Stimulated activated naive CD4-positive, alpha-beta T cell treated with Interleukin-2 at 50 U/mL for 16 hours (primary cell): ENCODE measurements around the gene TTC21A.

Experiments
- DNase-seq: peaks from one replicate; lab custom pipeline; 2025; lab: John Stamatoyannopoulos, UW

TTC21A gene

DNA sequence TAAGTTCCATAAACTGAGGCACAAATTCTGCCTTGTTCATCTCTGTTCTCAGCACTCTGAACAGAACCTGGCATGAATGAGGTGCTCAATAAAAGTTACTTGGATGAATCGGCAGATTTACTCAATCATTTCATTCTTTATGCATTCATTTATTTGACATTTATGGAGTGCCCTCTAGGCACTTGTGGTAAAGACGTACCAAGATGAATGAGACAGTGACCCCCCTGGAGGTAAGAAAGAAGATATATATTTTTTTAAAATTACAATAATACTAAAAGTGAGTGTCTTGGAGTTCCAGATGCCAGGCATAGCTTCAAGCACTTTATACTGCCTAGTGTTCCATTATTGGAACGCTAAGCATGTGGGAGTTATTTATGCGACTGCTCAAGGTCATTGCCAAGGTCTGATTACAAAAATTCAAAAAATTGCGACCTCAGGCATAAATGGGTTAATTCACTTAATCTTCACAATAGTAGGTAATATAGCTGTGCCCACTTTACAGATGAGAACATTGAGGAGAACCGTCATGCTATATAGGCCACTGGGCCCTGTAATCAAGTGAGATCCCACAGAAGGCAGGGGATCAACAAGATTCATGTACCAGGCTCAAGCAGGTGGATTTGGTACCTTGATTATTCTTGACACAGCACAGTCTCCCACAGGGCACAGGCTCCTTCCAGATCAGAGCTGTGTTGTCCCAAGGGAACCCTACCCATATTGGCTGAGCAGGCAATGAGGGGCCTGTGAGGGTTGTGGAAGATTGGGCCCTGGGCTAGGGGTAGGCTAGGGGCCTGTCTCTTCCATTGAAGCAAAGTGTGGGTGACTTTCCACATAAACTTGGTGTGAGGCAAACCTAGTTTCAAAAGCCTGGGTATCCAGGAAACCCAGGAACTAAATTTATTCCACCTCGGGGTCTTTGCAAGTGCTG, 74.2 kb downstream of the TTC21A start:
- DNase-seq, result no peak

DNA sequence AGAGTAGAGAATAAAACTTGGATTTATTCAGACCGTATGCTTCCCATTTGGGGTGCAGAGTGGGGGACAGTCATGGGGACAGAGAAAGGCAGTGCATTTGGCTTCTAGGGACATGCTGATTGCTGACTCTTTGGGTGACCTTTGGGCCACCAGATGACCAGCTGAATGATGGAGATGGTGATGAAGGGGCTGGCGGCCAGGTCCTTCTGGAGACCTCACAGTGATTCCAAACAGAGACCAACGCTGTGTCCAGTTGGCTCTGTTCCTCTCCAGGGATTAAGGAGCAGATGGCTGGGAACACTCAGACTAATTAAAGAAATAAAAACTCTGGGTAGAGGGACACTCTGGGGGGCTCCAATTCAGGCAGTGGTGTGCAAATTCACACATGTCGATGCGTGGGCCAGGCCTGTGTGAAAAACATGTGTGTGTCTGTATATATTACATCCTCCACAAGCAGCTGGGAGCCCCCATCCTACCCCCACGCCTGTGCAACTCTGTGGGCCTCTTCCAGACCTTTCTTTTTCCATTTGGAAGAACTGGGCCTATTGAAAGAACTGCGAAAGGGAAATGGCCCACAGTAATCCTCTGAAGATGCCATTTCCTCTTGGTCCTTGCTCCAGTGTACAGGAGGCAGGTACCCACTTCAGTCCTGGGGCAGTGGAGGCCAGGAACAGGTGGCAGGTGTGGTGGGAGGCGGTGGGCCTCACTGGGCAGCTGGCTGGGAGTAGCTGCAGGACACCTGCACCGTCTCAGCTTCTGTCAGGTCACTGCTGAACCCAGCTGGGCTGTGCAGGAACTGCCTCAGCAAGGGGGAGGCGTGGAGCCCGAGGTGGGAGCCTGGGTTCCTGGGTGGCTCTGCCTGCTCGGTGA, 76.0 kb downstream of the TTC21A start:
- DNase-seq, result no peak

DNA sequence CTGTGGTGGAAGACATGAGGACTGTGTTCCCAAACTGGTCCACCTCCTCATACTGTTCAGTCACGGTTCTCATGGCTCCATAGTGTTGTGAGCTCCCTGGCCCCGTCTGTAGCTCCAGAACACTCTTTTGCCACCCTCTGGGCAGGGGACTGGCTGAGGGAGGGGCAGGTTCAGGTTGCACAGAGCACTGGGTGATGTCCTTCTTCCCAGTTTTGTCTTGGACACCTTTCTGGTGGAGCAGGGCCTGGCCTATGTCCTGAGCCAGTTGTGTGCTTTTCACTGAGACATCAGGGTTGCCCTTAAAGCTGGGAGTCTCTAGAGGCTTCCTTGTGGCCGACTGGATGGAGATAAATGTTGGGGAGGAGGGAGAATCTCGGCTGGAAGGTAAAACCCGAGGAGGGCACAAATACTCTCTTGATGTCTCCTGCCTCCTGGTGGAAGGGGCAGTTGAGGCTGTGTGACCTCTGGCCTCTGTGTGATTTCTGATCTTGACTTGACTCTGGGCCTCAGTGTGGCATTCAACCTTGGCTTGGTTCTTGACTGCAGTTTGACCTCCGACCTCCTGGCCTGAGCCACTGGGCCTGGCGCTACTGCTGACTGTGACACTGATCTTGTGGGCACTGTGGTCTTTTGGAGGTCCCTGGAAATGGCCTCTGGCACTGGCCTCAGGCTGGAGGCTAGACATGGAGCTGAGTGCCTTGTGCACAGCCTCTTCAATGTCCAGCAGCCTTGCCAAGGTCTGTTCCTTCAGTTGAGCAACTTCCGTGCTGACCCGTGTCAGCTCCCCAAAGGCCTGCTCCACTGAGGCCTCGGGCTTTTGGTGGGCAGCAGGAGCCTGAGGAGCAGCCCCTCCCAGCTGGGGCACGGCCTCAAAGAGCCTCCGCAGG, 76.8 kb downstream of the TTC21A start:
- no peak for DNase-seq

DNA sequence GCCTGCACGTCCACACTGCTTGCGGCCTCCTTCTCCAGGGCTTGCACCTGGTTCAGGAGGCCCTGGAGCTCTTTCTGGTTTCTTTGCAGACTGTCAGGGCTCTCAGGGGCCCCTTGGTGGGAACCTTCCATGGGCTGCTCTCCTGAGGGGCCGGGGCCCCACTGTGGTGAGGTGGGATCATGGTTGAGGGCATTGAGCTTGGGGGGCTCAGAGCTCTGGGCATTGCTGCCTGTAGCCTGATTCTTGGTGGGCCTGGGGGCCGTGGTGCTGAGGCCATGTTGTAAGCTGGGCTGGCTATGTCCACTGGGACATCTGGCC, 77.4 kb downstream of the TTC21A start:
- DNase-seq, result no peak

DNA sequence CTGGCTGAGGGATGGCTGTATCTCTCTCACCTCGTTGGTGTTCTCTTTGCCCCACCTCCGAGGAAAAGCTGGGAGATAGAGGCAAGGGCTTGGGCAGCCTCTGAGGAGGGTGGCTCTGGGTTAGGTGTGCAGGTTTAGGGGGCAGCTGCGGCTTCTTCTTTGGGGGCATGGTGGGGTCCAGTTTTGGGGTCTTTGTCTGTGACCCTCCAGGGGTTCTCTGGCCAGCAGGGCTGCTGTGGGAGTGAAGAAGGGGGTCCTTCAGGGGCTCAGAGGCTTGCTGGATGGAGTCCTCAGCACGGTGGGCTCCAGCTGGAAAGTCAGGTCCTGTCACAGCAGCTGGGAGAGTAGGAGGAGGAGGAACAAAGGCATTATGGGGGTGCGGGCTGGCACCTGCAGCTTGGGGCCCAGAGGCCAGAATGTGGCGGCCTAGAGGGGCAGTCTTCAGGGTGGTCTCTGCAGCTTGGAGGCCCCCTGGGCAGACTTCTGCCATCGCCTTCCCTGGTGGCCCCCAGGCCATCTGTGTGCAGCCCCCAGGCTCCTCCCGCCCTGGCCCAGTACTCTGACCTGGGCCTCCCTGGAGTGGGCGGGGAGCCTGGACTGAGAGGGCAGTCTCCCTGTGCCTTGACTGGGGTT, 78.0 kb downstream of the TTC21A start:
- DNase-seq, result no peak

DNA sequence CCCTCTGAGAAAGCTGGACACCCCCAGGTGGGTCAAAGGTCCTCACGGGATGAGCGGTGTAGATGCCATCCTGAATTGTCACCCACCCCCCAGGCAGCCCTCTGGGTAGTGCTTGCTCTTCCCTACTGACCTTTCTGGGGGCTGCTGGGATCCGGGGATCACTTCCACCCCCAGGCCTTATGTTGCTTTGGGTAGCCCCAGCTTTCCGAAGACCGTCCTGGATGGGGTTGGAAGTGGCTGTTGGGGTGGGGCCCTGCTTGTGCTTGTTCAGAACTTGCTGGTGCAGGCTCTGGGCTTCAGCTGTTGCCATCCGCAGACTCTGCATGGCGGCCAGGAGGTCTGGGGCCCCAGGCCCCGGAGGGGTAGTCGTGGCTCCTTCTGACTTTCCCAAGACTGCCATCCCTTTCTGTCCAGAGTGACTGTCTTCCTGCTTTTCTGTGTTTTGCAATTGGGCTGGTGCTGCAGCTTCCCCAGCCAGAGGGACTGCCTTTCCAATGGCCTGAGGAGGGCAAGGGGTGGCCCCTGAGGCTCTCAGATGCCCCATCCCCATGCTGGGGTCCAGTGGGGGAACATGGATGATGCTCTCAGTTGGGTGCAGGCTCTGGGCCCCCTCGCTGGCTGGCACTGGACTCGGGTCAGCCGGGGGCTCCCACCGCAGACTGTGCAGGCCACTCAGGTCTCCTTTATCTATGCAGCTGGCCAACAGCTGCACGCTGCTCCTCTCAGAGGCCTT, 78.6 kb downstream of the TTC21A start:
- no peak for DNase-seq

DNA sequence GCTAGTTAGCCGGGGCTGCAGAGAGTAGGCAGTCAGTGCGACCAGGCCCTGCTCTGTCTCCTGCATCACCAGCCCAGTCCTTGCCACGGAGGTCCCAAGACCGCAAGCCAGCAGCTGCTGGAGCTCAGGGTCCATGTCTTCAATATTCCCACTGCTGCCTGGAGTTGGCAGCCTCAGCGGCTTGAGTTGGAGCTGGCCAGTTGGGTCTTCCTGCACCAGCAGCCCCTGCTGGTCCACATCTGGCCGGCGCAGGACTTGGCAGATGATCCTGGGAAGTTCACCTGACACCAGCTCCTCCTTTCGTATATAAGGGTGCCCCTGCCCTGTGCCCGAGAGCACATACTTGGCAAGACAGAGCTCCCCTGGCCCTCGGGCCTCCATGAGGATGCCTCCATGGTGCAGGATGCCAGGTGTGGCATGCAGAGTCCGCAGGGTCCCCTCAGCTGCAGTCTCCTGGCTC, 79.2 kb downstream of the TTC21A start:
- no peak for DNase-seq

DNA sequence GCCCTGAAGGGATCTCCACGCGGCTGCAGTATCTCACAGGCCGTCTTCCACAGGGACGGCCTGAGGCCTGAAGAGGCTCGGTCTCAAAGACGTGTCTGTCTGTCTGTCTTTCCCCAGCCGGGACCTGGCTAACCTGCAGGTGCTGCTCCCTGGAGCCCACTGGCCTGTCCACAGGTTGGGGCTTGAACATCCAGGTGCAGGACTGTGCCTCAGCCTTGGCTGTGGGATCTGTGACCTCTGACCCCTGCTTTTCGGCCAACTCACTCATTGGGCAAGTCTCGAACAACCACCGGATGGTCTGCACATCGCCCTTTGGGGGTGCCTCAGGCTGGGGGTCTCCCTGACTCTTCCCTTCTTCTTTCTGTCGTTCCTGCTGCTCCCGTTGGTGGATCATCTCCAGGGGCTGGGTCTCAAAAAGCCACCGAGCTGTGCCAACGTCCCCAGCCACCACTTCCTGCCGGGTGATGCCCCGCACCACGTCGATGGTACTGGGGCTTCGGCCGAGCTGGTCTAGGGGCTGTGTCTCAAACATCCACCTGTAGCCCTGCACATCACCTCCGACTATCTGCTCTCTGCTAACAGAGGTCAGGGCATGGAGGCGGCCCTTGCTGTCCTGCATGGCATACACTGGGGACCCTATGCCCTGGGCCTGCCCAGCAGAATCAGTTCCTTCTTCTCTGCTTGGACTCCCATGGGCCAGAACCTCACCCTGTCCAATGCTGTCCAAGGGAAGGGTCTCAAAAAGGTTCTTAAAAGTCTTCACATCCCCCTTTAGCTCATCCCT, 80.1 kb downstream of the TTC21A start:
- DNase-seq, result no peak
